K562 (cell line): Measurements from ENCODE around the gene FBXL12. TPM values are rescaled to one million over a fixed set of nuclear protein-coding genes. Genes with fewer than 3 reads are reported as not detected.

ENCODE experiments used
- ATAC-seq: fragments of 200-7000 bp; cut with Tn5 transposase; 3 replicates; pipeline ENCODE4 v1.9.1; 2020; ENCODE audit warnings: moderate library complexity
- BruUV-seq: library from RNA; stranded (reverse); fragments of 400-500 nt; replicated peaks from 2 replicates; lab custom pipeline; 2021; lab: Mats Ljungman, UMichigan
- CTCF ChIA-PET: fragments of 300-600 bp; formaldehyde crosslinking; extraction: SDS; loops from one replicate; lab custom pipeline; 2021; ENCODE audit warnings: low intra/inter-chr PET ratio; lab: Yijun Ruan, JAX
- POLR2A ChIA-PET: fragments of 300-600, 350-650 bp; sonication (Branson Sonifier 250); formaldehyde crosslinking; extraction: SDS; loops from one replicate; lab custom pipeline; 2021; ENCODE audit warnings: antibody characterized with exemption, inconsistent platforms; lab: Yijun Ruan, JAX
- DNase-seq, 4 experiments: peaks; one replicate each; pipeline versions ENCODE4 v3.0.0 to v3.0.0-alpha.2; 2011 to 2018; ENCODE audit warnings: low spot score in 3 of 4, mixed read lengths in 3 of 4; ENCODE audit errors: extremely low read depth in 1 of 4
- FAIRE-seq: peaks from 2 replicates; lab custom pipeline; 2011; peaks lifted over from hg19 to GRCh38; lab: Jason Lieb, UNC
- H2AFZ ChIP-seq: 2 replicates; pipeline ENCODE4 v1.6.0; 2011; ENCODE audit warnings: low read depth, low read length, control low read depth, inconsistent platforms
- H3K27ac ChIP-seq: fragments of 200-600 bp; 3 replicates; pipeline ENCODE4 v1.8.0; 2011; ENCODE audit warnings: low read depth, mild to moderate bottlenecking, control low read depth, inconsistent platforms, low read length, moderate library complexity, mixed read lengths; ENCODE audit errors: extremely low read depth
- H3K27me3 ChIP-seq, 2 experiments: fragments of 300-600 bp in 1 of 2; 2 replicates in 1 of 2; 3 replicates in 1 of 2; pipeline versions ENCODE4 v1.6.0 to v1.8.0; 2011; ENCODE audit warnings: inconsistent platforms in 2 of 2, low read length in 2 of 2, mild to moderate bottlenecking in 1 of 2, mixed read lengths in 1 of 2, moderate library complexity in 1 of 2; ENCODE audit not compliant: control insufficient read depth in 2 of 2, insufficient read depth in 2 of 2
- H3K36me3 ChIP-seq: fragments of 300-600 bp; 3 replicates; pipeline ENCODE4 v1.8.0; 2011; ENCODE audit warnings: mild to moderate bottlenecking, low read length, inconsistent platforms; ENCODE audit not compliant: control insufficient read depth, insufficient read depth
- H3K4me1 ChIP-seq, 2 experiments: fragments of 200-600 bp in 1 of 2; replicated peaks in 1 of 2; 2 replicates in 1 of 2; 3 replicates in 1 of 2; pipeline versions ENCODE4 v1.5.1 to v1.8.0; 2011; ENCODE audit warnings: inconsistent platforms in 2 of 2, low read length in 2 of 2, mild to moderate bottlenecking in 1 of 2, mixed read lengths in 1 of 2, moderate library complexity in 1 of 2; ENCODE audit not compliant: control insufficient read depth in 2 of 2, insufficient read depth in 2 of 2
- H3K4me2 ChIP-seq: 2 replicates; pipeline ENCODE4 v1.6.1; 2011; ENCODE audit warnings: low read length, control low read depth, inconsistent platforms, mixed read lengths; ENCODE audit not compliant: insufficient read depth
- H3K4me3 ChIP-seq: fragments of 200-600 bp; sonication (generic), shearing (Covaris generic); 2 replicates; pipeline ENCODE4 v1.5.1; 2016; ENCODE audit warnings: control low read depth, inconsistent platforms
- H3K79me2 ChIP-seq: fragments of 200-600 bp; 3 replicates; pipeline ENCODE4 v1.8.0; 2011; ENCODE audit warnings: low read length, inconsistent platforms; ENCODE audit not compliant: control insufficient read depth, insufficient read depth
- H3K9ac ChIP-seq, 2 experiments: 2 replicates each; pipeline versions ENCODE4 v1.6.0 to v1.6.1; 2011; ENCODE audit warnings: low read depth in 2 of 2, low read length in 2 of 2, control low read depth in 1 of 2, inconsistent platforms in 1 of 2, mild to moderate bottlenecking in 1 of 2, mixed read lengths in 1 of 2; ENCODE audit not compliant: insufficient read depth in 1 of 2
- H3K9me1 ChIP-seq: one replicate; pipeline ENCODE4 v1.6.0; 2011; ENCODE audit warnings: inconsistent platforms, mild to moderate bottlenecking, low read length, moderate library complexity; ENCODE audit not compliant: control insufficient read depth, insufficient read depth
- H3K9me3 ChIP-seq: replicated peaks from 2 replicates; pipeline ENCODE4 v1.5.1; 2011; ENCODE audit warnings: low read depth, low read length, inconsistent platforms; ENCODE audit not compliant: control insufficient read depth, insufficient read depth
- H4K20me1 ChIP-seq: replicated peaks from 2 replicates; pipeline ENCODE4 v1.6.1; 2011; ENCODE audit warnings: low read length, inconsistent platforms, mixed read lengths; ENCODE audit not compliant: control insufficient read depth, insufficient read depth
- ATF7 ChIP-seq: fragments of 450-650 bp; IDR thresholded peaks from 2 replicates; pipeline ENCODE4 v1.7.1; 2014; ENCODE audit warnings: mild to moderate bottlenecking, moderate library complexity
- CBFB ChIP-seq: sonication (generic); formaldehyde crosslinking; IDR thresholded peaks from 2 replicates; pipeline ENCODE4 v1.4.0; 2020; ENCODE audit warnings: mild to moderate bottlenecking, missing genetic modification reagents
- E2F5 ChIP-seq: sonication (generic); formaldehyde crosslinking; IDR thresholded peaks from 2 replicates; pipeline ENCODE4 v1.8.0; 2022; ENCODE audit warnings: mild to moderate bottlenecking, missing genetic modification reagents
- POLR2B ChIP-seq: fragments of 450-650 bp; IDR thresholded peaks from 2 replicates; pipeline ENCODE4 v1.6.1; 2018; ENCODE audit warnings: low read depth; ENCODE audit not compliant: partially characterized antibody
- SETDB1 ChIP-seq: IDR thresholded peaks from one replicate; pipeline ENCODE4 v1.6.1; 2012; ENCODE audit warnings: low read length, control low read depth, inconsistent platforms
- SIN3B ChIP-seq: fragments of 450-650 bp; IDR thresholded peaks from 2 replicates; pipeline ENCODE4 v1.6.1; 2017; ENCODE audit warnings: low read depth, mild to moderate bottlenecking, moderate library complexity
- ZNF384 ChIP-seq: IDR thresholded peaks from 2 replicates; pipeline ENCODE4 v1.6.1; 2012; ENCODE audit warnings: low read depth, low read length, improper control_type of control experiment
- ZNF395 ChIP-seq: fragments of 200-800 bp; sonication (Bioruptor generic); IDR thresholded peaks from 2 replicates; pipeline ENCODE4 v1.6.1; 2017; ENCODE audit warnings: missing genetic modification characterization, missing compliant biosample characterization
- ZNF511 ChIP-seq: sonication (generic); formaldehyde crosslinking; IDR thresholded peaks from 2 replicates; pipeline ENCODE4 v1.8.0; 2022; ENCODE audit warnings: mild to moderate bottlenecking, missing genetic modification reagents
- ZNF717 ChIP-seq: fragments of 250-450 bp; sonication (Bioruptor Pico); IDR thresholded peaks from 2 replicates; pipeline ENCODE4 v1.5.0; 2021
- ZNF764 ChIP-seq: fragments of 250-450 bp; sonication (Bioruptor Pico); IDR thresholded peaks from 2 replicates; pipeline ENCODE4 v1.4.0; 2020; ENCODE audit warnings: low read depth, mild to moderate bottlenecking, moderate library complexity
- WGBS: fragments of 100-300 bp; shearing (Covaris generic); methylation state at CpG from one replicate; pipeline ENCODE4 v1.1.6; 2016; ENCODE audit warnings: low coverage, mixed read lengths; ENCODE audit not compliant: insufficient coverage; ENCODE audit errors: missing lambda C conversion rate; 5-methylcytosine and 5-hydroxymethylcytosine counted together
- in situ Hi-C: fragments of 300-500 bp; cut with MboI; formaldehyde crosslinking; loops from 4 replicates; pipeline ENCODE4 v1.15.0; 2018; ENCODE audit warnings: inconsistent platforms, mixed read lengths
- intact Hi-C: fragments of 100-400 bp; cut with micrococcal nuclease; formaldehyde crosslinking; loops from 2 replicates; pipeline ENCODE4 v1.14.2; 2022
- polyA plus RNA-seq, 8 experiments: library from polyadenylated mRNA; depleted of rRNA in 4 of 8; stranded (reverse) in 5 of 8; unstranded in 3 of 8; fragments of >200 nt; fragmentation: Nextera tagmentation in 2 of 8; fragmentation: Illumina TruSeq in 1 of 8; extraction: Ambion mirVana in 2 of 8; extraction: Trizol in 1 of 8; gene quantifications; 2 replicates each; pipeline versions ENCODE4 v1.2.1 to v1.2.3, GENCODE V29; 2011 to 2014; ENCODE audit warnings: inconsistent platforms in 1 of 8, missing spikeins in 1 of 8
- total RNA-seq, 7 experiments: library from RNA; depleted of rRNA in 6 of 7; stranded (reverse); fragments of >200 nt in 6 of 7; fragmentation: Illumina TruSeq in 2 of 7; extraction: Trizol in 2 of 7; gene quantifications; 2 replicates each; pipeline versions ENCODE4 v1.2.1 to v1.2.3, GENCODE V29; 2011 to 2021; ENCODE audit warnings: low replicate concordance in 1 of 7

The FBXL12 gene
- total and polyA plus RNA-seq, 9 of the 15 experiments (the other 6 are each of a cell fraction or from before 2014, with no cell fraction given) = 2.7 to 40.5 (median 26.5) TPM

GRCh38 chr19:9806803-9807202 is 12.1 kb downstream of the FBXL12 start:
- Histone ChIP-seq H3K27me3 (no peaks in the 10 kb centered on the region), H3K79me2 (no peaks in the 10 kb centered on the region), H3K9me1 (no peaks in the 10 kb centered on the region), H3K4me2 (no peak overlapping the region), H3K9me3 (no peaks in the 10 kb centered on the region), H3K27ac (no peak overlapping the region), H3K4me3 (no peak overlapping the region), H3K4me1 (peaks cover 0 to 5% of the 10 kb centered on the region in 2 experiments; a peak in 1 of 5 replicates), H3K9ac (no peak overlapping the region), H3K36me3 (peaks cover 40% of the 10 kb centered on the region; the same call in 2 of the 3 replicates), H2AFZ (no peak overlapping the region), H4K20me1 (no peaks in the 10 kb centered on the region)
- no peak for ATAC-seq
- CTCF ChIA-PET = no interaction called here
- TF ChIP-seq SIN3B (no peak), SETDB1 (no peak), ZNF511 (CRISPR knock-in tag) (no peak), E2F5 (CRISPR knock-in tag) (no peak), ZNF764 (CRISPR knock-in tag) (no peak), ZNF717 (CRISPR knock-in tag) (no peak), ATF7 (no peak), ZNF384 (no peak), CBFB (CRISPR knock-in tag) (no peak), ZNF395 (no peak), POLR2B (no peak)
- intact Hi-C loops (no loop called here), in situ Hi-C loops (no loop called here)
- DNase-seq = no peak
- no peak for FAIRE-seq
- WGBS = 86% methylated on average over 3 of the region's 3 CpGs
- POLR2A ChIA-PET = interaction anchor here (0.5 to 0.6 kb wide), 4 partner anchors 10 to 1625 kb away, joined by 3 to 4 read pairs (median 4); no protein-coding TSS in a partner anchor
- no TSS peak for BruUV-seq
